HG03442 (cell line): ENCODE measurements around the gene SCNN1A.

Source experiments
- ATAC-seq: cut with Tn5 transposase; IDR thresholded peaks from one replicate; pipeline ENCODE4 v1.9.1; 2021; ENCODE audit warnings: mild to moderate bottlenecking, moderate library complexity; ENCODE audit not compliant: unreplicated experiment

The SCNN1A gene

GRCh38 chr12:6384499-6385436, 9.4 kb upstream of the SCNN1A start:
- no peak for ATAC-seq

DNA sequence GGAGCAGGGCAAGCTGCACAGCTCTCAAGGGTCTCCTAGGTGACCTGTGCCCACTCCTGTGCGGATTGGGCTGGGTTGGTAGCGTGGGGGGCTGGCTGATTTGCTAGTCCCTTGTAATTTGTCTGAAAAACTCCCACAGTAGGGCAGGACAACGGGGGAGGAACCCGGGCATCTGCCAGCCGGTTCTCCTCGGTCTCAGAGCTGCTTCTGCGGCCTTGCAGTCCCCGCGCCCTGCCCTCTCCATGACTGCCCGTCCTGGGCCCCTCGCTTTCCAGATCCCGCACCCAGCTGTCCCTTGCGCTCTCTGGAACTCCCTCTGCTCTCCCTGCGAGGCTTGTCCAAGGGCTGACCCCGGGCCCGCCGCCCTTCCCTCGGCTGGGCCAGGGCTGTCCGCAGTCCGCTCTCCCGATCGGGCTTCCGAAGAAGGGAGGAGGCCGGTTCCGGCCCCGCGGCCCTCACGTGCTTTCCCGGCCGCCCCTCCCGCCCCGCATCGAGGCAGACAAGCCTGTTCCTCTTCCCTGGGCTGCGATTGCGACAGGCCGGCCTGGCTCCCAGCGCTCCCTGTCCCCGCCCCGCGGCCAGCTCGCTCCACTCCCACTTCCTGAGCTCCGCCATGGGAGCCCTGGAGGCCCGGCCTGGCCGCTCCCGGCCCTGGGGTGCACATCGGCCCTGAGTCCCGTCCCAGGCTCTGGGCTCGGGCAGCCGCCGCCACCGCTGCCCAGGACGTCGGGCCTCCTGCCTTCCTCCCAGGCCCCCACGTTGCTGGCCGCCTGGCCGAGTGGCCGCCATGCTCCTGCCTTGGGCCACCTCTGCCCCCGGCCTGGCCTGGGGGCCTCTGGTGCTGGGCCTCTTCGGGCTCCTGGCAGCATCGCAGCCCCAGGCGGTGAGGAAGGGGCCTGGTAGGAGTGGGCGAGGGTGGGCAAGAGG, 8.5 kb upstream of the SCNN1A start, which contains the start of gene LTBR:
Gene LTBR (plus strand): TSS at position 591 of the 927 bp plus-strand sequence. CDS start 197 bp downstream, at position 788.
- no peak for ATAC-seq

- no peak for ATAC-seq
These were observed 7.6 kb upstream of the SCNN1A start for GRCh38 chr12:6382982-6383381.

DNA sequence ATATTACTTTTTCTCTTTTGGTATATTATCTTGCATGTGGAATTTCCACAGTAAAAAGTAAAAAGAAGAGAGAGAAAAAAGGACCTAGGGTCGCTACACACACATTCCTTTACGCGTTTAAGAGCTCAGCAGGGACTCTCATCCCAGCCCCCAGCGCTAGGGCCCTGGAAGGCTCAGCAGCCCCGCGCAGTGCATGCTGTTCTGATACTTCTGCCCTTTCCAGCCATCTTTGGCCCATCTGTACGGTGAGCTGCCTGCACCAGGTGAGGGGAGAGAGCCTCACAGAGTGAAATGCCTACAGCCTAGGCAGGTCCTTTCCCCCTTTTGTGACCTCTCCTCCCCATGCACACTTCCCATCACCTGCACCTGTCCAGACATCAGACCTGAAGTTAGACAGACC, 7.0 kb upstream of the SCNN1A start:
- ATAC-seq, result no peak

DNA sequence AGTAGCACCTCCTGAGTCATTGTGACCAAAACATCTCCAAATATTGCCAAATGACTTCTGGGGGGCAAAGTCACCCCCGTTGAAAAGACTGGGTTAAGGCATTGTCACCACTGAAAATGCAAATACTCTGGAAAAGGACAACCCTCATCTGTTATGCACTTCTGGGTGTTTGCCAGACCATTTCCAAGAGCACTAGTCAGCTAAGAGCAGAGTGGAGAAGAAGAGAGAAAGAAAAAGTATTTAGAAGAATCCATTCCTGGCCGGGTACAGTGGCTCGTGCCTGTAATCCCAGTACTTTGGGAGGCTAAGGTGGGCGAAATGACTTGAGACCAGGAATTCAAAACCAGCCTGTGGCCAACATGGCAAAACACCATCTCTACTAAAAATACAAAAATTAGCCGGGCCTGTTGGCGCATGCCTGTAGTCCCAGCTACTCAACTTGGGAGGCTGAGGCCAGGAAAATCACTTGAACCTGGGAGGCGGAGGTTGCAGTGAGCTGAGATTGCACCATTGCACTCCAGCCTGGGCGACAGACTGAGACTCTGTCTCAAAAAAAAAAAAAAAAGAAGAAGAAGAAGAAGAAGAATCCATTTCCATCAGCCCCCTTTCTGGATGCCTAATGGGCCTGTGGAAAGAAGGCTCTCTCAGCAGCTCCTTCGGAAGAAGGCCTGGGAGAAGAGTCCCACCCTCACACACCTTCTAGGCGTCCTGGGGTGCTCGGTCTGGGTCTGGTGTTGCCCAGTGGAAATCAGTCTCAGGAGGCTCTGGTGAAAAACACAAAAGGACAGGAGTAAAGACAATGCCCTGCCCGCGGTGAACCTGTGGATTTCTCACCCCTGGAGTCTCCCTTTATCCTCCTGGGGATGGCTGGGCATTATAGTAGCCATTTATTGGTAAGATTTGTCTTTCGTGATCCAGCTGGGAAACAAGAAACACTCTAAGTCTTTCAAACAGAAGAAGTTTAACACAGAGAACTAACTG, 5.1 kb upstream of the SCNN1A start:
- no peak for ATAC-seq

DNA sequence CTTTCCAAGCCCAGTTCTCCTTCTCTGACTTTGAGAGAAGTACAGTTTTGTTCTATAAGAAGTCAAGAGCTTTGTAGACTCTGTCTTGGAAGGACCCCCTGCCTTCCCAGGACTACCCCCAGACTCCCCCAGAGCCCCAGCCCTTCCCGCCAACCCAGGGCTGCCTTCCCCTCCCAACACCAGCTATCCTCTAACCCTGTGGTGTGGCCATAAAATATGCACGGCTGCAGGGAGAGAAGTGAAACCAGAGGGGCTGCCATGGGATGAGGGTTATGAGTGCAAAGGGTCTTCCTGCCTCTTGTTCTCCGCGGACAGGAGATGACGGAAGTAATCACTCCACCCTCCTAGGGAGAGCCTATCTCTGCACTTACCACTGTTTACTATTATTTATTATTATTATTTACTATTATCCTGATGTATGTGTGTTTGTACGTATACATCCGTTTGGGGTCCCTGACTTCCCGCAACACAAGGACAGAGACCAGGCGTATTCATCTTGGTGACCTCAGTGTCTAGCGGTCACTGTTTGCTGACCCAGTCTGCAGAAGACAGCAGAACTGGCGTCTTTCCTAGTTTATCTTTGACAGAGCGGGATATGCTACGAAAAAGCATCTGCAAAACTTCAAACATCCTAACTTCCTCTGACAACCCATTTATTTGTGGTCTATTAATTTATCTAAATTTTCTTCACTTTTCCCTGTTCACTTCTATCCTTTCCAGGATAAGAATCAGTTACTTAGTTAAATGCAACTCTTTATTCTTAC, 3.5 kb upstream of the SCNN1A start:
- ATAC-seq, result no peak

- ATAC-seq, result no peak
These were observed 2.3 kb upstream of the SCNN1A start for GRCh38 chr12:6377667-6377994.

- ATAC-seq, result no peak
These were observed 1.7 kb upstream of the SCNN1A start for GRCh38 chr12:6376870-6377666.

DNA sequence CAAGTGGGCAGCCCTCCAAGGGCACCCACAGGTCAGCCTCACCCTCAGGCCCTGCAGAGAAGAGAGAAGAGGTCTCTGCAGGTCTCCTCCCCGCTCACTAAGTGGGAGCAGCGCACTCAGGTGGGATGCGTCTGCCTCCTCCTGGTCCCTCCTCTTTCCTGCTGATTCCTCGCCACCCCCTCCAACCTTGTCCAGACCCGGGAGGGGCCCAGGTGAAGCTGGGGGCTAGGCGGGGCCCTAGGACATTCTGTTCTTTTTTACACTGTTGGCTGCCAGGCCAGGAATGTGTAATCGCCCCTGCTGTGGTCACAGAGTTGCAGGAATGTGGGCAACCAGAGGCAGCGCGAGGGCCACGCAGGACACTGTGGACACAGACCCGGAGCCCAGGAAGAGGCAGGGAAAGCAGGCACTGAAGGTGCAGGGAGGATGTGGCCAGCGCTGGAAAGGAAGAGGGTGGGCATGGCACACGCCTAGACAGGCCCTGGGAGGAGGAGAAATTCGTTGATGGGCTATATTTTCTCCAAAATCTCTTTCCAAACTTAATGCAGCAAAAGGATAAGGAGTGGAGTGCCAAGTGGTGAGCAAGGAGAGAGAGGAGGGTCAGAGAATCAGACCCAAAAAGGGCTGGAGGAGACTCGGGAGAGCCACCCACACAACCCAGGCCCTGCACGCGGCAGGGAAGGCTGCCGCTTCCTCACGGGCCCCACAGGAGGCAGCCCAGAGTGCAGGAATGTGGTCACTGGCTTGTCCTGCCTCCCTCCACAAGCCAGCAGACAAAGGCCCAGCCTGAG, 911 bp upstream of the SCNN1A start:
- no peak for ATAC-seq

GRCh38 chr12:6374786-6375160, 590 bp downstream of the SCNN1A start:
- ATAC-seq, result no peak

DNA sequence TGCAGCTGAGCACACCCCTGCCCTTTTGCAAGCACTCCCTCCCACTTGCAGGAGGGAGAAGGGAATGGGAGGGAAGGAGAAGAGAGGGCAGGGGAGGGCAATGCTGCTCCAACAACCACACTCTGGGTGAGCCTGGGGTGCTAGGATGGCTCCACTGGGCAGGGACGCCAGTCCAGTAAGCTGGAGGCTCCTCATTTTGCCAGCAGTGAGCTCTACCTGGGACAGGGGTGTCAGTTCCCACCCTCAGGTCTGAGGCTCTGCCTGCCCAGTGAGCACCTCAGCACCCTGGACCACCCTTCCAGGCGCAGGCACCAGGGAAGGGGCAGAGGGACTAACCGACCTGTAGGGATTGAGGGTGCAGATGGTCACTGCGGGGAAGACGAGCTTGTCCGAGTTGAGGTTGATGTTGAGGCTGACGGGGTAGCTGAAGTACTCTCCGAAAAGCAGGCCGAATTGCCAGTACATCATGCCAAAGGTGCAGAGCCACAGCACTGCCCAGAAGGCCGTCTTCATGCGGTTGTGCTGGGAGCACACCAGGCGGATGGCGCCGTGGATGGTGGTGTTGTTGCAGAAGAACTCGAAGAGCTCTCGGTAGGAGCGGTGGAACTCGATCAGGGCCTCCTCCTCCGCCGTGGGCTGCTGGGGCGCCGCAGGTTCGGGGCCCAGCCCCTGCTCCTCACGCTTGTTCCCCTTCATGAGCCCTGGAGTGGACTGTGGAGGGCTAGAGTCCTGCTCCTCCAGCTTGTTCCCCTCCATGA, 1.2 kb downstream of the SCNN1A start:
- ATAC-seq, result no peak

DNA sequence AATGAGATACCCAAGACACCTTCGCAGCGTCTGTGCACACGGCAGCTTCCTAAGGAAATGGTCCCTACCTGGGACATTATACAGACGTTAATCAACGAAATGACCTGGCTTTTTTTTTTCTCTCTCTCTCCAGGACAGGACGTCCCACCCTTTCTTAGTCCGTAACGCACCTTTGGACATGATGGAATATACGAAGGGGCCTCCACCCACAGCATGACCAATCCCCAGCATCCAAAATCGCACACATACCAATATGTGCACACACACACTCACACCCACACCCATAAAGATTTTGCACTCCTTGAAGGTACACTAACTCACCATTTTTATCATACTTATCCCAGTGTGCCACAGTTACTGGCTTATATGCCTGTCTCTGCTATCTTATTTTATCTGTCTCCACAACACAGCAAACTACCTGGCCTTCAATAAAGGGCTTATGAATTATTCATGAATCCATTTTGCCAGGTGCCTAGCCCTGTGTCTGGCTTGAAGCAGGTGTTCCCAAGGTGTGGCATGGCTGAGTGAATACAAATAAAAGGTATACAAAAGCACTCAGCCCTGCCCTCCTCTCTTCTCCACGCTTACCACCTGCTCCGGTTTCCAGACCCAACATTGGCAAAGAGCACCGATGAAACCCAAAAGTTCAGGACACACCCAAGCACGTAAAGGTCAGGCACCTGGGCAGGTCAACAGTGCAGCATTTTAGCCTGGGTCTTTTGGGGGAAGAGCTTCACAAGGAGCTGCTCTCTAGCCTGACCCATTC, 2.2 kb downstream of the SCNN1A start:
- ATAC-seq, result no peak

DNA sequence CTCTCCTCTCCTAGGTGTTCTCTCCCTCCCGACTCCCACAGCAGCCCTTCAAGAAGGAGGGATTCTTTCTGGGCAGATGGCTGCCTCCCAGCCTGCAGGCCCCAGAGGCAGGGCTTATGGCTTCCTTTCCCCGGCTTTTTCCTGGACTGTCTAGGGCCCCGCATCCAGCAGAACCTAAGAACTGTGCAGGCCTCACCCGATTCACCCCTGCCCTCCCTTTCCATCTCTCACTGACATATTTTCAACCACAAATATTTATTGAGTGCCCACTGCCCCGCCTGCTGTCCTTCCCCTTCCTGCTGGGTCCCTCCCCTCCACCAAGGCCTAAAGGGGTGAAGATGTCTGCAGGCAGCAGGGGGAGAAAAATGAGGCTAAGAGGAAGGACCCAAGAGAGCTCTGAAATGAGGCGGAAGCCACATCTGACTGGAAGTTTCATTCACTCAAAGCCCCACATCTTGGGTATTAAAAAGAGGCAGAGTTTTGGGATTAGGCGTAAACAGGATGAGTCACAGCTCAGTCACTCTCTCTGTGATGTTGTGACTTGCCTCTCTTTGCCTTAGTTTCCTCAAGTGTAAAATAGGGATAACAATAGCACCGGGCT, 2.9 kb downstream of the SCNN1A start:
- no peak for ATAC-seq

GRCh38 chr12:6370994-6371754, 4.2 kb downstream of the SCNN1A start:
- ATAC-seq, result no peak

- ATAC-seq, result no peak
These were observed 4.8 kb downstream of the SCNN1A start for GRCh38 chr12:6370576-6370935.
